Stimulated activated CD8-positive, alpha-beta memory T cell treated with anti-CD3 and anti-CD28 coated beads, Interleukin-7, amount 100 ng/mL, for 1 hour (primary cell): ENCODE measurements around the gene DRGX.
A peak's percentile ranks its signal among the peaks of the same experiment; 100 is the strongest.

Experiments
- DNase-seq, 2 donors: peaks; one replicate each; pipeline ENCODE4 v3.0.0-alpha.2; 2020; ENCODE audit warnings: low read depth in 2 of 2

The DRGX gene

DNA sequence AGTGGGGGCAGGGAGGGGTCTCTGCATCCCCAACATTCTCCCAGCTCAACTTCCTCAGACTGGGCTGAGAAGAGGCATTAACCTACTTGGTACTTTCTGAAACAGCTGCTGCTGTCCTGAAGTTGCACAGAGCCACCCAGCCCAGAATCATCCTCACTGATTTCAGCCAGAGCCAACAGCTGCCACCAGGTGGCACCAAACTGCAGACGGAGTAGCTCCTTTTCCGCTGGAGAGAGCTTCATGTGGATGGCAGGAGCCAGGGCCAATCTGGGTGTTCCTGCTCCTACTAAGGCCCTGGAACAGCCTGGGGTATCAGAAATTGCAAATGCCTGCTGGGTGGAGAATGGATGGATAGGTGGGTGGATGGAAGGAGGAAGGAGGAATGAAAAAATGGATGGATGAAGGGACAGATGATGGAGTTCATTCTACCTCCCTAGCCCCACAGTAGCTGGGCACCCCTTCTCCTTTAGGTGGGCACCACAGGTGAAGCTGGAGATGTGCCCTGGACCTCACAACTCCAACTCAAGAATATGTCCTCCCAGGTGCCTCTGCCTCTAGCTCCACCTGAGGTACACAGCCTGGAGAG is 11.8 kb upstream of the DRGX start:
- DNase-seq = peak; percentile 32 to 58

DNA sequence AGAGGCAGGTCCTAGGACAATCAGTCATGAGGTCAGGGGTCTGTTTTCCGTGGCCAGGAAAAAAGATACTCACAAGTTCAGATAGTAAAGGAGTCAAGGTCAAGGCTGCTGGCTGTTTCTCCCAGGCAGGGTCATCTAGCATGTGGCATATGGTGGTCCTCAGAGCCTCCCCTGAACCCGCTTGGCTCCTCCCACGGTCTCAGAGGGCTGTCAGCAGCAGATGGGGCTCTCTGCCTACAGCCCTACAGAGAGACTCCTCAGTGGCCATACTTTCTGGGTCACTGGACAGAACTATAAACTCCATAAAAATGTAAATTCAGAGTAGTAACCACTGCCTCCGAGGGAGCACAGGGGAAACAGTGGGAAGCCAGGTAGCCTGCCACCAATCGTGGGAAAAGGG is 11.3 kb upstream of the DRGX start:
- DNase-seq = no peak

DNA sequence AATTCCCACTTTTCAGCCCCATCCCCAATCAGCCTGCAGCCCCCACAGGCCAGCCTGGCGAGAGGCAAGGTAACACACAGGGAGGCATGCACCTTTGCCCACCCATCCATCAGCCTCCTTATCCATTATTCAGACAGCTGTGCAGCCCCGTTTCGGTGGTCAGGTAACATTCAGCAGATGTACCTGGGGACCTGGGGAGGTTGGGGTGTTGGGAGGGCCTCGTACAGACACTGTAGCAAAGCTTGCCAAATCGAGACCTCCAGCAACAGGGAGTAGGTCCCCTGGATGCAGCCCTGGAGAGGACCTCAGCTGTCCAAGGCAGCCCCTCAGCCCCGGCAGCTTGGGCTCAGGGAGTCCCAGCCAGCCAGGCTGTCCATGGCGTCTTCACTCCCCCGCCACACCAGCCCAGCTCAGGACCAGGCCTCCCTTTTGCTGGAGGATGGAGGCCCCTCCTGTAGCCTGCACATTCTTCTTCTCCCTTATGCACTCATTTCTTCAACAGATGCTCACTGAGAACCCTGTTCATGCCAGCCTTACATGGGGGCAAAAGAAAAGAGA is 8.5 kb upstream of the DRGX start:
- DNase-seq = no peak

DNA sequence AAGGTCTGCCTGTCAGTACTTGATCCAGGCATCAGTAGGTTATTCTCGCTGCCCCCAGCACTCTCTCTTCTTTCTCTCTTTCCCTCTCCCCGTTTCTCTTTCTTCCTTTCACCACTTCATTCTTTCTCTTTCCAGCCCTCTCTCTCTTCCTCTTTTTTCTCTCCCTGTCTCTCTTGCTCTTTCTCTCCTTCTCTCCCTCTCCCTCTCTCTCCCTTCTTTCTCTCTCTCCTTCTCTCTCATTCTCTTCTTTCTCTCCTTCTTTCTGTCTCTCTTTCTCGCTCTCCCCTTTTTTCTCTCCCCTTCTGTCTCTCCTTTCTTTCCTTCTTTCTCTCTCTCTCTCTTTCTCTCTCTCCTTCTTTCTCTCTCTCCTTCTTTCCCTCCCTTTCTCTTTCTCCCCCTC is 7.5 kb upstream of the DRGX start:
- DNase-seq = no peak

DNA sequence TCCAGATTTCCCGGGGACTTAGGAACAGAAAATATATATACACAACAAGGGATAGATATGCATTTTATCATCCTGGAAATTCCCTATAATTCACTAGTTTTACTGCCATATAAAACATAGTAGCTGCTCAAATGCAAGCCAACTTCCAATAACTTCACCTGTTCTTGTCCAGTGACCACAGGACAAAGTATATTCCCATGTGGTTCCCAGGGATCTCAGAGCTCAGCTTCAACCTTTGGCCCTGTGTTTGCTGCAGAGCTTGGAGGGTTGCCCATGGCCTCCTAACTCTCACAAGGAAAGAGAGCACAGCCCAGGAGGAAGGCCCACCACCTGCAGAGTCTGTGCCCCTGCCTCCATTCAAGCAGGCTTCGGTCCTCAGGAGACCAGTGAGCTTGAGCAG is 4.5 kb upstream of the DRGX start:
- no peak for DNase-seq

DNA sequence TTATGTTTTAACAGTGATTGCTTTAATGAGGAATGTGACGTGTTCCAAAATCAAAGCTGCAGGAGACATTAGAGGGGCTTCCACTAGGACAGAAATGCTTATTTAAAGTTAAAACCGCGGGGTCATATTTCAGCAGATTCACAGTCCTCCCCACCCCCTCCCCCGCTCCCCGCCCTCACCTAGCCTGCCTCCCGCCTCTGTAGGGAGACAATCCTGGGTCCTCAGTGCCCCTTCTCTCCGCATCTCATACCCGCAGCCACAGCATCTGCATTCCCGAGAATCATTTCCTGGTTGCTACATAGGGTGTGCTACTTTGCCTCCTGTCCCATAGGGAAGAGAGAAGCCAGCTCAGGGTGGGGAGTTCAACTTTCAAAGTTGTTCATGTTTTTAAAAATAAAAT is 3.1 kb upstream of the DRGX start:
- no peak for DNase-seq

DNA sequence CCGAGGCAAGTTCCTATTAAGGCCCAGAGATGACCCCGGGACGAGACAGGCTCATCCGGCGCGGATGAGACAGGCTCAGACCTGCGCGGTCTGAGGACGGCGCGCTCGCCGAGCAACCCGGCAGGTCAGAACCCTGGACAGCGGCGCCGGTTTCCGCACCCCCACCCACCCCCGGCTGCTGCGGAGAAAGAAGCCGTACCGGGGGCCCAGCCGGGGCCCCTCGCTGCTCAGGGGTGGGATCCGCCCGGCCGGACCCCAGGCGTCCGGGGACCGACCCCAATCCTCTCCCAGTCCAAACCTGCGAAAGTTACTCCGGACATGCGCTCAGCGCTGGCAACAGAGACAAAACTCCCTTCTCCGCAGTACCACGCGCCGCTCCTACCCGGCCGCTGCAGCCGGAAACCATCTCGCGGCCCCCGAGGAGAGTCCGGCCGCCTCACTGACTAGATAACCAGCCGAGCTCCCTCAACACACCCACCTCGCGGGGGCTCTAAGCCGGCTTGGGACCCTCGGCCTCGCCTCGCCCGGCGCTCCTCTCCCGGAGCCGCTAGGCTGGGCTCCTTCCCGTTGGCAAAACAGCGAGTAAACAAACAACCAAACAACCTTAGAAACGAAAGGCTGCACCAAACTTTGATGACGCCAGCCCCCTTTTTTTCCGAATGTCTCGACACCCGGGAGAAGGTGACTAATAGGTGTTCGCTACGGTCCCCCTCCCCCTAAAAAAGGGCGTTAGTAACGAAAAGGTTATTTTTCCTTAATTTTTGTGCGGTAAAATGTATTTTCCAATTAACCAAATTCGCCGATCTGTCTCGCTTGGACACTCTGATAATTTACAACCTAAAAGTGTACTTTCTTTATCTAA is 2.3 kb upstream of the DRGX start:
- peak; percentile 6 to 19 for DNase-seq

DNA sequence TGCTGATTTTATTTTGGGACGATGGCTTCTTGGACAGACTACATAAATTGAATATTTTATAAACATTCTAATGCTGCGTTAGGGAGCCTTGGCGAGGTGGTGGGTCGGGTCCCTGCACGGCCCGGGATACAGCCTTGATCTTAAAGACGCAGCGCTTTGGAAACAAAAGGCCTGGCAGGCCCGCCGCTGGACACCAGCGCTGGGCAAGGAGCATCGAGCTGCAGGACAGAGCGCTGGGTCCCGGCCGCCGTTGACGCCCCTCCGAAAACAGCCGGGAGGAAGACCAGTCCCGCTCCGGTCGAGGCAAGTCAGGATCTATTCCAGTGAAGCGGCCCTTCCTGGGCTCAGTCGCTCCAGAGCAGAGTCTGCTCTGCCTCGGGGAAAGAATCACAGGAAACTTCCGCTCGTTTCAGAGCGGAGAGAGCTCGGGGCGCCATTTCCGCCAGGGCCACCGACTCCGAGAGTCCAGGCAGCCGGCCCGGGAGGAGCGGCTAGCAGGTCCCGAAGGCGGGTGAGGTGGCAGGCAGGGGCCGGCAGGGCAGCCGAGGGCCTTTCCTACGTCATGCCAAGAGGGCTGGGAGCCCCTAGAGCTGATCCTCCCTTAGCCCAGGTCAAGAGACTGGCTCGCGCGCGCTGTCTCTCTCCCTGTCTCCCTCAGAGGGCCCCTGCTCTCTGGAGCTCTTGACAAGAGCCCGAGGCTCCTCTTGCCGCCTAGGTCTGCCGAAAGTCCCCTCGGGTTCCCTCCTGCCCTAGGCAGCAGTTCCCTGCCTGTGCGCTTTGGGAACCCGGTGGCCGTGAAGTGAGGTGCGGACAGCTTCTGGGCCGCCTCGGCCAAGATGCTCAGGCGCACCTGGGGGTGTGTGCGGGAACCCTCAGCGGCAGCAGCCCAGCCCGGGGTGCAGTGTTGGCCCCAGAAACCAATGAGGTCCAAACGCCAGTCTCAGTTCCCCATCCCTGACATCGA is 1.4 kb upstream of the DRGX start:
- DNase-seq = no peak

DNA sequence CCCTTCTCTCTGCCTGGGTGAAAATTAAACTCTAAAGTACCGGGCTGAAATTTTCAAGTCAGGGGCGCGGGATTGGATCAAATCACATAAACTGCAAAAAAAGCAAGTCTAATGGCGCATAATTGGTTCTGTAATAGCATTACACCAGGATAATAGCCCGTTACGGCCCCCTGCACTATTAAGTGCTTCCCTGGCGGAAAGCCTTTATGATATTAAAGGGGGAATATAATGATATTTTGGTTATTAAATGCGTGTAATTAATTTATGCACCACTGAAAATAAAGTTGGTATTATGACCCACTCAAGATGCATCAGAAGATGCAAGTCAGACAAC is 744 bp upstream of the DRGX start:
- no peak for DNase-seq

DNA sequence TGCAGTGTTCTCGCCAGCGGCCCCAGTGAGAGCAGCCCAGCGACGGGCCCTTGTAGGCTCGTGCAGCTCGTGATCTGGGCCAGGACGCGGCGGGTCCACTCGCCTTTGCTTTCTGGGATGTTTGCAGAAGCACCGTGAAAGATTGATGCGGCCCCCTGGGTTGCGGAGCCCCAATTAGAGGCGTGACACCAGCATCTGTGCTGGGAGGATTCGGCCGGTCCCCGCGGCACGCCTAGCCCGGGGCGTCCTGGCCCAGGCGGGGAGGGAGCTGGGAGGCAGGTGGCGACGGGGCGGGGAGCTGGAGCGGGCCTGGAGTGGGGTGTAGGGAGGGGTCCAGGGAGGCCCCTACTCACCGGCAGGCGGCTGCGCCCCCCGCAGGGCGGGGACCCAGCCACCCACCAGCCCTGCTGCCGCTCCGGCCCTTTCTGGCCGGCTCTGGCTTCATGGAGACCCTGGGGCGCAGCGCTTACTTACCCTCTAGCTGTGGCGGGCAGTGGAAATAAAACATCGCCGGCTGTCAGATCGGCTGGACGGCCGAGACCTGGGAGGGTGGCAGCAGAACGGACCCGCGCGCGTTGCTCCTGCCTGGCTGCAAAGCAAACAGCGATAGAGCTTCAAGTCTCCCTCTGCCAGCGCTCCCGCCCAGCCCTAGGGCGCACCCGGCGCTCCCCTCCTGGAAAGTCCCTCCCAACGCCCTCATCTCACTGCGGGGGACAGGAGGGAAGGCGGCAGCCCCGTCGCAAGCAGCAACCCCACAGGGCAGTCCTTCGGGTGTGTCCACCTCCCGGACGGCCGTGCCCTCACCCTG is 752 bp downstream of the DRGX start:
- no peak for DNase-seq

DNA sequence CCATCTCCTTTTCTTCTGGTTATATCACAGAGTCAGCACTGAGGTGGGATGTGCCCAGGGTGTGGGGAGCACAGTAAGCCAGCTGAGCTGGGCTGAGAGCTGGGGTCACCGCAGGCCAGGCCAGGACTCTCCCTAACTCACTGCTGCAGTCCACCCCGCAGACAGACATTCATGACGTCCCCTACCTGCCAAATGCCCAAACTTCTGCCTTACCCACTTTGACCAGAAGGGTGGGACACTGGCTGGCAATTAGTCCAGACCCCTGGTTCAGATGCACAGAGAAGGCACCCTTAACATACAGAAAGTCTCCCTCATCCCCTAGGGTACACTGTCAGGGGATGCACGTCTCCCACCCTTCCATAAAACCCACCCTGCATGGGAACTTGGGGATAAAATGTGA is 2.1 kb downstream of the DRGX start:
- DNase-seq = no peak

DNA sequence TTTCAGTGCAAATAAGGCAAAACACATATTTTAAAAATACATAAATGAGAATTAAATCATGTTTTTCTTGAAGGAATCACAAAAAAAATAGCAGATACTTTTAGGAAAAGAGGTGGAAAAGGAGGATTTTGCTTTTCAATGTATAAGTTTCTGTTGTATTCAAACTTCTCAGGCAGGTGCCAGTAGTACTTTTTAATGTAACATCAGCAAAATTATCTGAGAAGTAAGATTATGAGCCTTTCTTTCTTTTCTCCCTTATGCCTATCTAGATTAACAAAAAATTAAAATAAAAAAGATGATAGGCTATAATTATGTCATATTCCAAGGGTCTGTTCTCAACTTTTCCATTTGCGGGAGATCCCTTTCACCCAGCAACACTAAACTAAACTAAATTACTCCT is 2.6 kb downstream of the DRGX start:
- no peak for DNase-seq

DNA sequence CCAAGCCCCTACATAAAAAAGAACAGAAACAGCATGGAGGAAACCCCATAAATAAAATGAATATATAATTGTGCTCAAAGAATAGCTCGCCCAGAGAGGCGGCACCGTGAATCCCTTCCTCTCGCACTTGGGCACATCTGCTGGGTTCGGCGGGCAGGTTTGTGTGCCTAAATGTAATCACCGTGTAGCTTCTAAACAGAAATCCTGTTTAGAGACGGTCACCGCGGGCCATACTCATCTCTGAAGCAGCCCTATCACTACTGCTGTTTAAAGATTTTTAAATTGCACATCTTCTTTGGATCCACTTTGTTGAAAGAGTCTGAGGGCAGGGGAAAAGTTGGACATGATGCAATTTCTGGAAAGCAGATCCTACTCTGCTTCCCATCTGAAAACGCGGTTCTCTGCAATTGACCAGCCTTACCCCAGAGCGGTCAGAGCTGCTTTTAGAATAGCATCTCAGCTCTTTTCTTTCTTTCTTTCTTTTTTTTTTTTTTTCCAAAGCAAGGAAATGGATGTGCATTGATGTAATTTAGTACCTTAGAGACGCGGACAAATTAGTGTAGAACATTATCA is 6.4 kb downstream of the DRGX start:
- no peak for DNase-seq

DNA sequence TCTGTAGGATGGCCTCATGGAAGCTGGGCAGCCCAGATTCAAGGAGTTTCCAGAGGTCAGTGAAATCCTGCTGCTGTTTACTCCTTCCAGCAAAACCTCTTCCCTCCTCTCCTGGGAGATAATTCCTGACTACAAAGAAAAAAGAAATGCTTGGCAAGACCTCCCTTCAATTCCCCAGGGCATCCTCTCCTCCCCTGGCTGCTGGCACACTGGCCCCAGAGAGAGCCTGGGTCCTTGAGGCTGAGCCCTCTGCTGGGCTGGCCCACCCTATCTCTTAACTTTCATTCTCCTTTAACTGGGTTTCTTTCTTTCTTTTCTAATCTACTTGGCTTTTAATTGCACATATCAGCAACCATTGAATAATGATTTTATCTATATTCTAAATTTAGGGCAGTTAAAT is 7.7 kb downstream of the DRGX start:
- no peak for DNase-seq

DNA sequence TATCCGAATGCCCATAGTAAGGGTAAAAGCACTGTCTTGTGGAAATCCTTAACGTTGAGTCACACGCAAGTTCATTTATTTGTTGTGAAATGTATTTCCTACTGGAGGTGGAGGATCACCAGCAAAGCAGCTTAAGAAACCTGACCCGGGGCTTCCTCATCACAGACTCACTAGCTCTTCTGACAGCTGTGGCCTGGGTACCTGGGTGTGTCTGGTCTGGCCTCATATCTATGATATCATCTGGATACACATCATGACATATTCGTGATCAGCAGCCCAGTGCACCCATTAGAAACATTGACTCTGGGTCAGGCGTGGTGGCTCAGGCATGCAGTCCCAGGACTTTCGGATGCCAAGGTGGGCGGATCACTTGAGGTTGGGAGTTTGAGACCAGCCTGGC is 8.8 kb downstream of the DRGX start:
- DNase-seq = no peak

DNA sequence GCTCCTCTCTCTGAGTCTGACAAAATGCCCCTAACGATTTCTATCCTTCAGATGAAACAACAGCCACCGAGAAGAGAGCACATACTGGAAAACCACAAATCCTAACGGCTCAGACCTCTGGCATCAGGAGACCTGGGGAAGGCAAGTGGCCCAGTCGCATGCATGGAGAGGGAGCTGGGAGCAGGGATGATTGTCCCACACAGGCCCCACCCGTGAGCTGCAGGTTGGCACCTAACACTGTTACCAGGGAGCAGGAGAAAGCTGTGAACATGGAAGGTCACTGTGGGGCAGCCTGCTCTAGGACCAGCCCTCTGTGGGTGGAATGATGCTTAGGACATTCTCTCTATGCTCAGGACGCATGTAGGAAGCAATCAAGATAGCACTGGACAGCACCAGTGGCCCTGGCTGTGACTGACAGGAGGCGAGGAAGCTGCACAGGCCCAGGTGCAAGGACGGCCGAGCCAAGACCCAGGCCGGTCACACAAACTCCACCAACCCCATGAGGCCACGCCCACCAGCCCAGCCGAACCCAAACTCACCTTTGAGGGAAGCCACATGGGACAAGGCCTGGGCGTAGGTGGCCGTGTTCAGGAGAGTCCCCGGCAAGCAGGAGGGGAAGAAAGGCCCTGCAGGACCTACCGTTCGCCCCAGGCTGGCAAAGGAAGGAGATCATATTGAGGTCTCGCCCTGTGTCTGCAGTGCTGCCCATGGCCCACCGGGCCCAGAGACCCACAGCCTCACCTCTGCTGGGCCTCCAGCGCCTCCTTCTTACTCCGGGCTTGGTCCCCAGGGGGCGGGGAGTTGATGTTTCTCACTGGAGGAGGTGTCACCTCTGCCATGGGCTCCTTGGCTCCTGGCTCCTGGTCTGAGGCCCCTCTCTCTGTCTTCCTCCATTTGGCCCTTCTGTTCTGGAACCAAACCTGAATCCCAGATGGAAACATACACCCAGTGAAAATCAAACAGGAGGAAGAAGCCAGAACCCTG is 9.7 kb downstream of the DRGX start:
- DNase-seq = no peak

DNA sequence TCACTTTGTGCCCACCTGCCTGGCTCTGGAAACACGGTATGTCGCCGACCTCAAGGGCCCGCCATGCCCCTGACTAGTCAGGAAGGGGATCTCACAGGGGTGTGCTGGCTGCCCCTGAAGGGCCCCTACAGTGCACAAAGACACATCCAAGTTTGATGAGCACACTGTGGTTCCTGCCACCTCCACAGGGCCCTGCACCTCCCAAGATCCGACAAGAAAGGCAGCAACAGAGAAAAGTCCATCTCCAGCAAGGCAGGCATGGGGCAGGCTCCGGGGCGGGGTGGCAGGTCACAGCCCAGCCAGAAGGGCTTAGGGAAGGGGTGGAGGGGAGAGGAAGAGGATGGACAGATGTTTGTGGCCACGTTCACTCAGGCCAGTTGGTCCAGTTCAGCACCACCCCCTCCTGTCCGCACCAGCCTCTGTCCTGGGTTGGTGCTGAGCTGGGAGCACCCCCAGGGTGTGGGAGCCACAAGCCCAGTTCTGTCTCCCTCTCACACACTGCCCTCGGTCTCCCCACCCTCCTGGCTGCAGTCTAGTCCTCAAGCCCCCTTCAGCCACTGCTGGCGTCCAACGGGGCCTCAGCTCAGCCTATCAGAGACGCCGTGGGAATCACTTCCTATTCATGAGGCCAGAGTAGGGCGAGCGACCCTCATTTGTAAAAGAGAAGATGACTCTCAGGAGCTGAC is 11.5 kb downstream of the DRGX start:
- no peak for DNase-seq

DNA sequence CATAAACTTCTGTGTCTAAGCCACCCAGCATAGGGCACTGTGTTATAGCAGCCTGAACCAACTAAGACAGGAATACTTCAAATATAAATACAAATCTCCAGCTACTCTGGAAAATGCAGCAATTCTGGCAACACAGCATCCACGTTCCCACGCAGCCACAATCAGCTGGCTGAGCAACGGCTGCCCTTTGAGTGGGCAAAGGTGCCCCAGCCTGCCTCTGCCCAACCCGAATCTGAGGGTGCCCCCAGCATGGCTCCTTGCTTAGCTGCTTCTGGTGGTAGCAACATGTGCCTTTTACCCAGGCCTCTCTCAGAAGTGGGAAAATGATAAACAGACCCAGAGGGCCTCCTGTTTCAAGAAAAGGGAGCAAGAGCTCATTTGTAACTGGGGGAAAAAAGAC is 12.0 kb downstream of the DRGX start:
- DNase-seq = no peak

DNA sequence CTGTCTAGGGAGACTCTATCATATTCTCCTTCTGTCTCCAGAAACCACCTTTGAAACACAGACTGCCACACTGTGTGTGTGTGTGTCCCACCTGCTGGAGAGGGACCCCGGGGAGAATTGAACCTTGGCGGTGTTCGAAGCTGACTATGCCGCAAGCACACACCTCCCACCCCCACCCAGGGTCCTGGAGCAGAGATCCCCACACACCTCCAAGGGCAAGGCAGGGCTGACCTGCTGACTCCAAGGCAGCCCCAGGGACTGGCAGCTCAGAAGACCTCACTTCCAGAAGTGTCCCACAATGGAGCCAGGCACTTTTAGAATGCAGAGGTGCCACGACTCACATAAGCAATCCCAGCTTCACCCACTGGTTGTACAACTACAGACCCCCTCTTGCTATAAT is 13.1 kb downstream of the DRGX start:
- no peak for DNase-seq
